Chondrocyte (in vitro differentiated cells): ENCODE results near the gene PPARG. TPM values are rescaled to one million over a fixed set of nuclear protein-coding genes. Genes with fewer than 3 reads are reported as not detected.

Experiments
- DNase-seq: peaks from one replicate; pipeline ENCODE4 v3.0.0; 2021; ENCODE audit warnings: mixed read lengths, low spot score
- H3K27ac Mint-ChIP-seq: one replicate; pipeline ENCODE4 v1.8.0; 2021; ENCODE audit warnings: mild to moderate bottlenecking, moderate library complexity, mixed read lengths; ENCODE audit not compliant: unreplicated experiment
- H3K27me3 Mint-ChIP-seq: 2 replicates; pipeline ENCODE4 v1.8.0; 2021; ENCODE audit warnings: low read depth, mixed read lengths
- H3K36me3 Mint-ChIP-seq: 2 replicates; pipeline ENCODE4 v1.8.0; 2021; ENCODE audit warnings: low read depth, mixed read lengths
- H3K4me1 Mint-ChIP-seq: 2 replicates; pipeline ENCODE4 v1.8.0; 2021; ENCODE audit warnings: low read depth, mild to moderate bottlenecking, mixed read lengths
- H3K4me3 Mint-ChIP-seq: one replicate; pipeline ENCODE4 v1.8.0; 2021; ENCODE audit warnings: mild to moderate bottlenecking, moderate library complexity, mixed read lengths; ENCODE audit not compliant: unreplicated experiment
- H3K9me3 Mint-ChIP-seq: 2 replicates; pipeline ENCODE4 v1.8.0; 2021; ENCODE audit warnings: low read depth, mixed read lengths
- total RNA-seq: library from RNA; stranded (reverse); gene quantifications from 3 replicates; pipeline ENCODE4 v1.2.1, GENCODE V29; 2021
- TF ChIP-seq, protein P1 (sequence below): fragments of 200-600 bp; sonication (generic); IDR thresholded peaks from 2 replicates; pipeline ENCODE4 v1.5.0; 2021; ENCODE audit warnings: antibody characterized with exemption, mild to moderate bottlenecking, moderate library complexity

PPARG gene
- total RNA-seq, 1 donor from 2014 or later, result 9.2 TPM

DNA sequence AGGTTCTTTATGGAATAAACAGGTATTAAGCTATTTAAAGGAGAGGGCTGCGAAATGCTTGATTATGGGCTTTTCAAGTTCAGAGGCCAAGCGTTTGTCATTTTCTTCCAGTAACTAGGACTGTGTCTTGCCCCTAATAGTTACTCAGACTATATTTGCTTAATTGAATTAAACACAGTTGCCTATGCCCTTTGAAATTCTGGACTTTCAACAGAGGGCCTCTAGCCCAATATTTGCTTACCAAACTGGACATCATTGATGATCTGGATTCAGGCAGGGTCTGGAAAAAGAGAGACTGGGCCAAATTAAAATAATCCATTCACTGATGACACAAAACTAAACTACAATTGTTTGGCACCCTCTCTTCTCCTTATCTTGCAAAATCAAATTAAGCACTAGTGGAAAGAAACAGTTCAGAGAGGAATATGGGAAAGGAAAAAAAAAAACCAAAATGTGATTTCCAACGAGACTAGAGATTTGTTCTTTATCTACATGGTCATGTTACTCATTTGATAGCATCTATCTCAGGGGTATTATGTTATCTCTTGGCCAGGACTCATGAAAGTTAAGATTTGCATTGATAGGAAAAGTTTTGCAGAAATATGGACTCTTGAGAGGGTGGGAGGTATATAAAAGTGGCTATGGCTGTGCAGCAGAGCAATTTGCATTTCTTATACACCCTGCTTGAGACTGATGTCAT lies 120.3 kb downstream of the PPARG start:
- no peak for DNase-seq
- Mint-ChIP-seq H3K27me3 (no peaks in the 10 kb centered on the region), H3K4me3 (no peak overlapping the region), H3K36me3 (peaks cover 6% of the 10 kb centered on the region), H3K27ac (no peak overlapping the region), H3K9me3 (peaks cover 11% of the 10 kb centered on the region), H3K4me1 (peaks cover 21% of the 10 kb centered on the region)
- TF ChIP-seq, protein P1, sequence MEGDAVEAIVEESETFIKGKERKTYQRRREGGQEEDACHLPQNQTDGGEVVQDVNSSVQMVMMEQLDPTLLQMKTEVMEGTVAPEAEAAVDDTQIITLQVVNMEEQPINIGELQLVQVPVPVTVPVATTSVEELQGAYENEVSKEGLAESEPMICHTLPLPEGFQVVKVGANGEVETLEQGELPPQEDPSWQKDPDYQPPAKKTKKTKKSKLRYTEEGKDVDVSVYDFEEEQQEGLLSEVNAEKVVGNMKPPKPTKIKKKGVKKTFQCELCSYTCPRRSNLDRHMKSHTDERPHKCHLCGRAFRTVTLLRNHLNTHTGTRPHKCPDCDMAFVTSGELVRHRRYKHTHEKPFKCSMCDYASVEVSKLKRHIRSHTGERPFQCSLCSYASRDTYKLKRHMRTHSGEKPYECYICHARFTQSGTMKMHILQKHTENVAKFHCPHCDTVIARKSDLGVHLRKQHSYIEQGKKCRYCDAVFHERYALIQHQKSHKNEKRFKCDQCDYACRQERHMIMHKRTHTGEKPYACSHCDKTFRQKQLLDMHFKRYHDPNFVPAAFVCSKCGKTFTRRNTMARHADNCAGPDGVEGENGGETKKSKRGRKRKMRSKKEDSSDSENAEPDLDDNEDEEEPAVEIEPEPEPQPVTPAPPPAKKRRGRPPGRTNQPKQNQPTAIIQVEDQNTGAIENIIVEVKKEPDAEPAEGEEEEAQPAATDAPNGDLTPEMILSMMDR, result no peak

DNA sequence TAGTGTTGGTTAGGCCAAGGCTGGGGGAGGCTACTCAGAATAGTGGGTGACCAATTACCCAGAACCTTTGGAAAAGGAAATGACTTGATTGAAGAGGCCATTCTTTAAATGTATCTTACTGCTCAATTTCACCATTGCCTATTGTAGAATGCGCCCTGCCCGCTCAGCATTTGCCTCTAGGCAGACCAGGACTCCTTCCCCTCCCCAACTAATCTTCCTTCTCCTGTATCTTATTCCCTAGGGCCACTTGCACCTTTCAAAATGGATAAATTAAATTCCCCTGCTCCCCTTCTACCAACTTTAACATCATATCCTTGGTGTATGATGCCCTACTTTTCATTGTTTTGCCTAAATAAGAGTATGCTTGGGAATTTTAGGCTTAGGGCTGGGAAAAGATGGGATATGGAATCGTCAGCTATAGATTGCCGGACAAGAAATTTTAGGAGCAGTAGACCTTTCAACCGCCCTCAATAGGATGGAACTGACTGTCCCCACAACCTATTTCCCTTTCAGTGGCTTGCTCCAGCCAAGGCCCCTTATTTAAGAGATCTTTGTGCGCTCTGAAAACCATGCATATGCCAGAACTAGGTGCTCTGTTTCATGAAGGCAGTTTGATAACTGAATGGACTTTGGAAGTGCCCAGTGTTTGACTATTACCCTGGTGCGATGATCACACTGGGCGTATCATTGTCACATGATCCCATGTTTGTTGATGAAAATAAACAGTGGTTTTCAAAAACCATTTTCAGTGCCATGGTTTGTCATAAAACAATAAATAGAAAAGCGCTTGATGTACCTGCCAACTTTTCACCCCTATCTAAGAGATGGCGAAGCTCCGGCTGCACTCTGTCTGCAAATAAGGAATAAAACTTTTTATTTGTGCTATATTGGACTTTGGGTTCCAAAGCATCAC lies 121.1 kb downstream of the PPARG start:
- Mint-ChIP-seq H3K27me3 (no peaks in the 10 kb centered on the region), H3K27ac (no peak overlapping the region), H3K4me1 (peaks cover 17% of the 10 kb centered on the region), H3K4me3 (no peak overlapping the region), H3K9me3 (peaks cover 11% of the 10 kb centered on the region), H3K36me3 (peaks cover 6% of the 10 kb centered on the region)
- no peak for DNase-seq
- TF ChIP-seq, protein P1, result no peak

DNA sequence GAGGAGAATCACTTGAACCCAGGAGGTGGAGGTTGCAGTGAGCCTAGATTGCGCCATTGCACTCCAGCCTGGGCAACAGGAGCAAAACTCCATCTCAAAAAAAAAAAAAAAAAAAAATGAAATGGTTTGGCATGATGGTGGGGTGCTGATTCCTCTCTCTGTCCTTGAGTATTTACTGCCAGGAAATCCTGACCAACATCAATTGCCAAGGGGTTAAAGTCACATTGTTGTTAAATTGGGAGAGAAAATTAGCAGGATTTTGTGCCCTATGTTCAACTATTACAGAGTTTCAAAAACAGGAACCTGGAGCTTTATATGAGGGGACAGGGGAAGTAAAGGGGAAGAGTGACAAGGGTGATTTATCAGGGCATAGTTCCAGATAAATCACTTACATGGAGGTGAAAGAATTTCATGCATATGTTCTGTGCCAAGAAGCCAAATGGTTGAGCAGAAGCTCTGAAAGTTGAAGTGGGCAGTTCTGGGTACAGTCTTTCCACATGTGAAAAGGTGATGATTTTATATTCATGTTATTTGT lies 124.9 kb downstream of the PPARG start:
- no peak overlapping the region for H3K4me3 Mint-ChIP-seq
- H3K27ac Mint-ChIP-seq, result no peak overlapping the region
- TF ChIP-seq, protein P1, result no peak
- no peaks in the 10 kb centered on the region for H3K27me3 Mint-ChIP-seq
- H3K9me3 Mint-ChIP-seq, result no peaks in the 10 kb centered on the region
- peaks cover 1% of the 10 kb centered on the region for H3K36me3 Mint-ChIP-seq
- peaks cover 3% of the 10 kb centered on the region for H3K4me1 Mint-ChIP-seq
- DNase-seq, result no peak

DNA sequence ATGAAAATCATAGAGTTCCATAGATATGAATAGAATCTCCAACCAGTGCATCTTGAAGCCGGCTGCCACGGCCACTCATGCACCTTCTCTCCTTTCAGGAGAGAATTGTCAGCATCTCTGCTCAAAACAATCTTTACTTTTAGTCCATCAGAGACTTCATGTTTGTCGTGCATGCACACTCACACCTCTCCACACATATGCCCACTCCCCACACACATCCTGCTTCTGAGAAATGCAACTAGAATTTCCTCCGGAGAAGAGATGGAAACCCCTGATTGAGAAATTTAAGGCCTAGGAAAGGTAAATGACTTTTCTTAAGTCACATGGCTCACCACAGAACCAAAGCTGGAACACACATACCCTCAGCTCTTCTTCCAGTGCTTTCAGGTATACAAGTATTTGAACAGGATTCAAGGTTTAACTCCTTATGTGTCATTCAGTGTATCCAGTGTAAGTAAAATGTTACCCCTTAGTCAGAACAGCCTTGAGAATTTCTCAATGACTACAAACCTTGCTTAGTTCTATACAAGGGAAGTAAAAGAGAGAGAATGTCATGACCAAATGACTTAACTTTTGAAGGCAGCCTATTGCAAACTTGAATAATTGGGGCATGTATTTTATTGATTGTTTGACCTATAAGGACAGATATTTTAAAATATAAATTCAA lies 126.3 kb downstream of the PPARG start:
- Mint-ChIP-seq H3K4me1 (peaks cover 3% of the 10 kb centered on the region), H3K9me3 (no peaks in the 10 kb centered on the region), H3K27me3 (no peaks in the 10 kb centered on the region), H3K27ac (no peak overlapping the region), H3K4me3 (no peak overlapping the region), H3K36me3 (peaks cover 1% of the 10 kb centered on the region)
- TF ChIP-seq, protein P1, result no peak
- DNase-seq, result no peak

DNA sequence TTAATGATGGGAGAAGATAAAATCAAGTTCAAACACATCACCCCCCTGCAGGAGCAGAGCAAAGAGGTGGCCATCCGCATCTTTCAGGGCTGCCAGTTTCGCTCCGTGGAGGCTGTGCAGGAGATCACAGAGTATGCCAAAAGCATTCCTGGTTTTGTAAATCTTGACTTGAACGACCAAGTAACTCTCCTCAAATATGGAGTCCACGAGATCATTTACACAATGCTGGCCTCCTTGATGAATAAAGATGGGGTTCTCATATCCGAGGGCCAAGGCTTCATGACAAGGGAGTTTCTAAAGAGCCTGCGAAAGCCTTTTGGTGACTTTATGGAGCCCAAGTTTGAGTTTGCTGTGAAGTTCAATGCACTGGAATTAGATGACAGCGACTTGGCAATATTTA lies 127.9 kb downstream of the PPARG start:
- Mint-ChIP-seq H3K27me3 (no peaks in the 10 kb centered on the region), H3K4me1 (peaks cover 3% of the 10 kb centered on the region), H3K4me3 (no peak overlapping the region), H3K36me3 (peaks cover 1% of the 10 kb centered on the region), H3K9me3 (no peaks in the 10 kb centered on the region), H3K27ac (no peak overlapping the region)
- TF ChIP-seq, protein P1, result no peak
- no peak for DNase-seq
